Upper lobe of right lung (tissue), 1 donor: ENCODE measurements around the gene HOXA1. TPM values are rescaled to one million over a fixed set of nuclear protein-coding genes. Genes with fewer than 3 reads are reported as not detected.

Experiments used
- ATAC-seq: fragments of 200-7000 bp; cut with Tn5 transposase; one replicate; pipeline ENCODE4 v1.9.1; 2020; ENCODE audit warnings: mild to moderate bottlenecking, moderate library complexity
- DNase-seq: peaks from one replicate; pipeline ENCODE4 v3.0.0-alpha.2; 2020
- H3K27ac ChIP-seq: fragments of 200-600 bp; one replicate; pipeline ENCODE4 v1.8.0; 2022
- H3K27me3 ChIP-seq: fragments of 200-600 bp; one replicate; pipeline ENCODE4 v1.8.0; 2022; ENCODE audit warnings: mild to moderate bottlenecking
- H3K36me3 ChIP-seq: fragments of 200-600 bp; one replicate; pipeline ENCODE4 v1.8.0; 2022
- H3K4me1 ChIP-seq: fragments of 200-600 bp; one replicate; pipeline ENCODE4 v1.8.0; 2022
- H3K4me3 ChIP-seq: fragments of 200-600 bp; one replicate; pipeline ENCODE4 v1.8.0; 2022; ENCODE audit warnings: mild to moderate bottlenecking
- H3K9me3 ChIP-seq: fragments of 200-600 bp; one replicate; pipeline ENCODE4 v1.8.0; 2022
- CTCF ChIP-seq: fragments of 200-600 bp; IDR thresholded peaks from one replicate; pipeline ENCODE4 v1.8.0; 2022; ENCODE audit warnings: antibody characterized with exemption
- intact Hi-C: fragments of 100-400 bp; cut with DNase I; formaldehyde crosslinking; loops from one replicate; pipeline ENCODE4 v1.11.0; 2022
- total RNA-seq: library from RNA; stranded (reverse); fragmentation: NEBNext Ultra II Directional; extraction: Animal tissue kit (Norgen Biotek cat#: 25700); gene quantifications from one replicate; pipeline ENCODE4 v1.2.1, GENCODE V29; 2021
- donor health status: DM: no; HTN: yes; CAD: no; lungs with severe emphysema.

The HOXA1 gene
- total RNA-seq, 1 donor from 2014 or later, result 0.75 TPM

GRCh38 chr7:27143023-27143949 is 47.5 kb upstream of the HOXA1 start, which contains the start of gene HOXA5:
HOXA5 (minus strand) TSS chr7:27143681; CDS start chr7:27143607, 74 bp downstream.
- Histone ChIP-seq H3K4me3 (peak within 1 kb of the TSS; percentile 70), H3K36me3 (no peaks in the 10 kb centered on the region), H3K4me1 (peaks cover 5% of the 10 kb centered on the region), H3K9me3 (no peaks in the 10 kb centered on the region), H3K27ac (peak within 1 kb of the TSS; percentile 96), H3K27me3 (peaks cover 41% of the 10 kb centered on the region)
- intact Hi-C loops, result loop anchor here (5.0 kb wide), 1 partner anchor 46 kb away; the partner anchor contains the start of gene HOXA1
- ATAC-seq, result peak; percentile 83
- peak; percentile 80 for TF ChIP-seq CTCF
- DNase-seq, result peak; percentile 77

- Histone ChIP-seq H3K36me3 (no peaks in the 10 kb centered on the region), H3K9me3 (no peaks in the 10 kb centered on the region), H3K4me3 (peak overlapping the region; percentile 70), H3K4me1 (peaks cover 4% of the 10 kb centered on the region), H3K27me3 (peaks cover 35% of the 10 kb centered on the region), H3K27ac (peak overlapping the region; percentile 96)
- DNase-seq, result no peak
- TF ChIP-seq CTCF, result no peak
- intact Hi-C loops, result loop anchor here (5.0 kb wide), 1 partner anchor 45 kb away; the partner anchor contains the start of gene HOXA1
- ATAC-seq, result no peak
Measured at GRCh38 chr7:27142580-27143022, 46.8 kb upstream of the HOXA1 start.

GRCh38 chr7:27141923-27142579 is 46.3 kb upstream of the HOXA1 start:
- DNase-seq (no peak), ATAC-seq (no peak)
- Histone ChIP-seq H3K27ac (peak overlapping the region; percentile 96), H3K36me3 (no peaks in the 10 kb centered on the region), H3K4me3 (peak overlapping the region; percentile 70), H3K9me3 (no peaks in the 10 kb centered on the region), H3K4me1 (peaks cover 4% of the 10 kb centered on the region), H3K27me3 (peaks cover 37% of the 10 kb centered on the region)
- TF ChIP-seq CTCF, result no peak
- intact Hi-C loops, result loop anchor here (5.0 kb wide), 1 partner anchor 45 kb away; the partner anchor contains the start of gene HOXA1

GRCh38 chr7:27141137-27141922 is 45.5 kb upstream of the HOXA1 start:
- Histone ChIP-seq H3K4me3 (peak overlapping the region; percentile 70), H3K36me3 (no peaks in the 10 kb centered on the region), H3K27me3 (peaks cover 35% of the 10 kb centered on the region), H3K27ac (peak overlapping the region; percentile 96), H3K4me1 (peaks cover 12% of the 10 kb centered on the region), H3K9me3 (no peaks in the 10 kb centered on the region)
- intact Hi-C loops, result loop anchor here (5.0 kb wide), 1 partner anchor 44 kb away; the partner anchor contains the start of gene HOXA1
- TF ChIP-seq CTCF, result no peak
- ATAC-seq (no peak), DNase-seq (no peak)
